OCI-LY3 (cell line): ENCODE measurements around the gene SDK2.

Experiments
- EZH2phosphoT487 ChIP-seq: fragments of 200-600 bp; shearing (Covaris generic); IDR thresholded peaks from 2 replicates; pipeline ENCODE4 v1.6.1; 2018; ENCODE audit warnings: antibody characterized with exemption, mixed run types, low read depth
- TF ChIP-seq, protein P1 (sequence below): fragments of 200-600, 300-600 bp; sonication (generic); IDR thresholded peaks from 2 replicates; pipeline ENCODE4 v1.5.1; 2014; ENCODE audit warnings: antibody characterized with exemption, low read length, low read depth

DNA sequence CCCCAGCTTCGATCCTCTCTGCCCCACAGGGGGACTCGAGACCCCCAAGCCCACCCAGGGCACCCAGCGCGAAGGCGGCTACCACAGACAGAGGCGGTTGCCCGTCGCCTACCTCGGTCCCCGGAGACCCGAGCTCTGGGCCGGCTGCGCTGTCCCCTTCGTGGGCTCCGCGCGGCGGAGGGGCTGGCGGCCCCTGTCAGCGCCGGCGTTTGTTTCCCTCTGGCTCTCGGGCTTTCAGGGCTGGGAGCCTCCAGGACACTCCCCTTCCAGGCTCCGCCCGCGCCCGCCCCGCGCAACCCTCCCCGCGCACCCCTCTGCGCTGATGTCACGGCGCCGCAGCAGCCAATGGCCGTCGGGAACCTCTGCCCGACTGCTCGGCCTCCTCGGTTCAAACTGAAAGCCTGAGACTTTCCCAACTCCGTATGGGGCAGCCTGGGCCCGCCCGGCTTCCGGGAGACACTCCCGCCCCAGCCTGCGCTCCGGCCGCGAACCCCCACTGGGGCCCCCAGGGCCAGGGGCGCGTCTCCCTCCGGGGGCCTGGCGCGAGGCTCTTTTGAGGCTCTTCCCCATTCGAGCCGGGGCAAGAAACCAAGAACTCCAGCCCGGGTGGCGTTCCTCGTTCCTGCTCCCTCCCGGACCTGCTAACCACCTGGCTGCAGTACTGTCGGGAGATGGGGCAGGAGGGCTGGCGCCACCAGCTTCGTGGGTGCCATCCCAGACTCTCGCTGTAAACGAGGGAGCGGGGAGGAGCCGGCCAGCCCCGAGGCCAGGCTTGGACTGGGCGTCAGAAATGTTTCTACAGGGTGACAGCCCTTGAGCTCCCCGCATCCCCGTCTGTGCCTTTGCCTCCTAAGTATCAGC, 332.2 kb downstream of the SDK2 start, which contains the start of gene CDC42EP4:
- TF ChIP-seq, protein P1, sequence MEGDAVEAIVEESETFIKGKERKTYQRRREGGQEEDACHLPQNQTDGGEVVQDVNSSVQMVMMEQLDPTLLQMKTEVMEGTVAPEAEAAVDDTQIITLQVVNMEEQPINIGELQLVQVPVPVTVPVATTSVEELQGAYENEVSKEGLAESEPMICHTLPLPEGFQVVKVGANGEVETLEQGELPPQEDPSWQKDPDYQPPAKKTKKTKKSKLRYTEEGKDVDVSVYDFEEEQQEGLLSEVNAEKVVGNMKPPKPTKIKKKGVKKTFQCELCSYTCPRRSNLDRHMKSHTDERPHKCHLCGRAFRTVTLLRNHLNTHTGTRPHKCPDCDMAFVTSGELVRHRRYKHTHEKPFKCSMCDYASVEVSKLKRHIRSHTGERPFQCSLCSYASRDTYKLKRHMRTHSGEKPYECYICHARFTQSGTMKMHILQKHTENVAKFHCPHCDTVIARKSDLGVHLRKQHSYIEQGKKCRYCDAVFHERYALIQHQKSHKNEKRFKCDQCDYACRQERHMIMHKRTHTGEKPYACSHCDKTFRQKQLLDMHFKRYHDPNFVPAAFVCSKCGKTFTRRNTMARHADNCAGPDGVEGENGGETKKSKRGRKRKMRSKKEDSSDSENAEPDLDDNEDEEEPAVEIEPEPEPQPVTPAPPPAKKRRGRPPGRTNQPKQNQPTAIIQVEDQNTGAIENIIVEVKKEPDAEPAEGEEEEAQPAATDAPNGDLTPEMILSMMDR, result no peak
- no peak for TF ChIP-seq EZH2phosphoT487
